Measurements from ENCODE around the gene FARS2.

DNA sequence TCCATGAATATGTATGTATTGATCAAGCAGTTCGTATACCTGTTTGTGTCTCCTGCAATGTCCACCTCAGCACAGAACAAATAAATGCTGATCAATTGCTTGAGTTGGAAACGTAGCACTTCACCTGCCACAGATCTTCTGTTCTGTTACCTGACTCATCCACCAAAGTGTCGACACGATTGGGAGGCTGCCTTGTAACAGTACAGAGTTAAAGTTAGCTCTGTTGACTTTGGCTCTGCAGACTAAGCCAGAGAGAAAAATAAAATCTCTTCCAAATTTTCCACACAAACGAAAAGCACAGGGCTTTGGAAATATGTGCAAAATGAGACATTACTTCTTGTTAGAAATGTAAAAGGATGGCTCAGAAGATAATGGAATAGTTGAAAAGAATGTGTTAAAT is 500.1 kb downstream of the FARS2 start:
- no peak for TF ChIP-seq POLR2A (IDR thresholded peaks at IDR 0.05; ENCODE audit: low read length)
- no peak for TF ChIP-seq GATA1 (IDR thresholded peaks at IDR 0.05; ENCODE audit: low read depth, low read length)
